Adipose tissue (tissue), 3 donors: ENCODE data around the gene VAMP3. TPM values are rescaled to one million over a fixed set of nuclear protein-coding genes. Genes with fewer than 3 reads are reported as not detected.

Experiments
- H3K27ac ChIP-seq: one replicate; pipeline ENCODE4 v1.5.1; 2013; ENCODE audit warnings: low read depth, low read length
- WGBS, 3 donors: extraction: QIAGEN DNeasy Blood & Tissue Kit; methylation state at CpG; one replicate each; pipeline ENCODE4 v1.1.7; 2013; 5-methylcytosine and 5-hydroxymethylcytosine counted together
- polyA plus RNA-seq, 3 donors: library from polyadenylated mRNA; stranded (reverse); fragments of 200-250 nt; gene quantifications; one replicate each; pipeline ENCODE4 v1.2.3, GENCODE V29; 2013
- donor health status: healthy with polysubstance abuse.
- donor health status: Bipolar disorder and iron deficiency.
- donor health status: healthy.

Gene VAMP3
- 100 to 1,000 TPM in 1 of 3 donors, 10 to 100 TPM in 2; 24.6 to 122 (median 89.6) TPM for polyA plus RNA-seq

- peak within 1 kb of the TSS; percentile 78 for H3K27ac ChIP-seq
- 0% methylated on average over 54 to 97 of the region's 97 CpGs for WGBS, 3 donors
Observed at GRCh38 chr1:7770997-7771822, at the start of gene VAMP3. Gene VAMP3 (plus strand): TSS chr1:7771296. CDS start chr1:7771384, 88 bp downstream.

- no peak overlapping the region for H3K27ac ChIP-seq
- 52 to 73% (median 60%) methylated on average over 5 of the region's 5 CpGs for WGBS, 3 donors
Observed at GRCh38 chr1:7721940-7722669, 49.0 kb upstream of the VAMP3 start.

GRCh38 chr1:7722670-7723012 is 48.5 kb upstream of the VAMP3 start:
- WGBS, 3 donors = 89 to 91% (median 91%) methylated on average over 2 of the region's 2 CpGs
- H3K27ac ChIP-seq = no peak overlapping the region

GRCh38 chr1:7726623-7727022 is 44.5 kb upstream of the VAMP3 start:
- no peak overlapping the region for H3K27ac ChIP-seq
- 19 to 29% (median 21%) methylated on average over 7 of the region's 7 CpGs for WGBS, 3 donors

- H3K27ac ChIP-seq = no peak overlapping the region
- WGBS, 3 donors = 75 to 90% (median 88%) methylated on average over 14 of the region's 14 CpGs
Observed at GRCh38 chr1:7727809-7728471, 43.2 kb upstream of the VAMP3 start.

- 96 to 97% (median 96%) methylated on average over 5 of the region's 5 CpGs for WGBS, 3 donors
- H3K27ac ChIP-seq = no peak overlapping the region
Observed at GRCh38 chr1:7729761-7730160, 41.3 kb upstream of the VAMP3 start.

- 89 to 91% (median 90%) methylated on average over 19 of the region's 19 CpGs for WGBS, 3 donors
- H3K27ac ChIP-seq = no peak overlapping the region
Observed at GRCh38 chr1:7732331-7732730, 38.8 kb upstream of the VAMP3 start.

GRCh38 chr1:7733276-7733675 is 37.8 kb upstream of the VAMP3 start:
- 43 to 68% (median 53%) methylated on average over 2 of the region's 2 CpGs for WGBS, 3 donors
- no peak overlapping the region for H3K27ac ChIP-seq

- H3K27ac ChIP-seq = no peak overlapping the region
- 84 to 96% (median 93%) methylated on average over 6 of the region's 6 CpGs for WGBS, 3 donors
Observed at GRCh38 chr1:7738044-7738443, 33.1 kb upstream of the VAMP3 start.

- WGBS, 3 donors = 81 to 89% (median 87%) methylated on average over 6 of the region's 6 CpGs
Observed at GRCh38 chr1:7743346-7743745, 27.8 kb upstream of the VAMP3 start.

GRCh38 chr1:7744882-7745281 is 26.2 kb upstream of the VAMP3 start:
- WGBS, 3 donors = 83 to 90% (median 85%) methylated on average over 9 of the region's 9 CpGs
- H3K27ac ChIP-seq = no peak overlapping the region

More at GRCh38 chr1:7743346-7743745, 27.8 kb upstream of the VAMP3 start:
- H3K27ac ChIP-seq = no peak overlapping the region

GRCh38 chr1:7745783-7746182 is 25.3 kb upstream of the VAMP3 start:
- H3K27ac ChIP-seq = no peak overlapping the region
- WGBS, 3 donors = 81 to 96% (median 93%) methylated on average over 10 of the region's 10 CpGs

GRCh38 chr1:7747605-7748004 is 23.5 kb upstream of the VAMP3 start:
- H3K27ac ChIP-seq = no peak overlapping the region
- WGBS, 3 donors = 84 to 94% (median 85%) methylated on average over 5 of the region's 5 CpGs

- H3K27ac ChIP-seq = no peak overlapping the region
- 46 to 57% (median 51%) methylated on average over 5 of the region's 5 CpGs for WGBS, 3 donors
Observed at GRCh38 chr1:7749126-7749525, 22.0 kb upstream of the VAMP3 start.

- H3K27ac ChIP-seq = no peak overlapping the region
- whole genome bisulfite sequencing, 3 donors = 89 to 93% (median 91%) methylated on average over 11 of the region's 11 CpGs
Observed at GRCh38 chr1:7751174-7751573, 19.9 kb upstream of the VAMP3 start.

- H3K27ac ChIP-seq = no peak overlapping the region
- whole genome bisulfite sequencing, 3 donors = 18 to 26% (median 23%) methylated on average over 18 of the region's 18 CpGs
Observed at GRCh38 chr1:7752512-7753417, 18.3 kb upstream of the VAMP3 start.

GRCh38 chr1:7753641-7754040 is 17.5 kb upstream of the VAMP3 start:
- no peak overlapping the region for H3K27ac ChIP-seq
- WGBS, 3 donors = 47 to 66% (median 54%) methylated on average over 3 of the region's 3 CpGs

- 71 to 77% (median 72%) methylated on average over 3 of the region's 3 CpGs for WGBS, 3 donors
- no peak overlapping the region for H3K27ac ChIP-seq
Observed at GRCh38 chr1:7754234-7754633, 16.9 kb upstream of the VAMP3 start.
